Measurements from ENCODE around the gene SLC7A6. TPM values are rescaled to one million over a fixed set of nuclear protein-coding genes. Genes with fewer than 3 reads are reported as not detected.

The SLC7A6 gene
- total and polyA plus RNA-seq, 2 of the 13 experiments (the other 11 are each of a cell fraction or from before 2014, with no cell fraction given) = 35.8 to 70.8 TPM

- TF ChIP-seq E2F5 (CRISPR knock-in tag; conservative IDR thresholded peaks at IDR 0.05) (0 out of 2 replicates have a peak, but pooled peaks have one; percentile 28), ZNF672 (CRISPR knock-in tag; IDR thresholded peaks at IDR 0.05) (no peak), RBAK (CRISPR knock-in tag; IDR thresholded peaks at IDR 0.05) (no peak), SRSF4 (IDR thresholded peaks at IDR 0.05; ENCODE audit: low read depth, low read length, poor library complexity, severe bottlenecking) (no peak), KLF15 (CRISPR knock-in tag; IDR thresholded peaks at IDR 0.05; ENCODE audit: borderline replicate concordance) (0 out of 2 replicates have a peak, but pooled peaks have one; percentile 52), XBP1 (CRISPR knock-in tag; IDR thresholded peaks at IDR 0.05) (no peak; the same call in 1 of the 2 replicates), NFIB (CRISPR knock-in tag; IDR thresholded peaks at IDR 0.05; ENCODE audit: borderline replicate concordance) (no peak), JARID2 (CRISPR knock-in tag; IDR thresholded peaks at IDR 0.05; ENCODE audit: insufficient replicate concordance) (peak; percentile 28), ZNF75D (CRISPR knock-in tag; IDR thresholded peaks at IDR 0.05; ENCODE audit: borderline replicate concordance) (0 out of 2 replicates have a peak, but pooled peaks have one; percentile 42), ARHGAP35 (CRISPR knock-in tag; IDR thresholded peaks at IDR 0.05; ENCODE audit: borderline replicate concordance) (no peak; the same call in none of the 2 replicates), NFAT5 (CRISPR knock-in tag; IDR thresholded peaks at IDR 0.05) (peak; percentile 23), ZNF891 (CRISPR knock-in tag; IDR thresholded peaks at IDR 0.05) (peak; percentile 41; the same call in 1 of the 2 replicates), THAP9 (CRISPR knock-in tag; IDR thresholded peaks at IDR 0.05; ENCODE audit: borderline replicate concordance) (0 out of 2 replicates have a peak, but pooled peaks have one; percentile 46), GATAD1 (CRISPR knock-in tag; IDR thresholded peaks at IDR 0.05) (peak; percentile 40; the same call in 1 of the 2 replicates), NR2F6 (IDR thresholded peaks at IDR 0.05) (no peak), NR2F6 (CRISPR knock-in tag; IDR thresholded peaks at IDR 0.05) (peak; percentile 67; the same call in 1 of the 2 replicates), ZNF562 (CRISPR knock-in tag; IDR thresholded peaks at IDR 0.05; ENCODE audit: borderline replicate concordance) (0 out of 2 replicates have a peak, but pooled peaks have one; percentile 22), KDM2A (CRISPR knock-in tag; IDR thresholded peaks at IDR 0.05; ENCODE audit: borderline replicate concordance, low read depth) (peak; percentile 91), ZNF225 (CRISPR knock-in tag; IDR thresholded peaks at IDR 0.05) (peak; percentile 72; the same call in 1 of the 2 replicates), HOXA3 (CRISPR knock-in tag; IDR thresholded peaks at IDR 0.05) (peak; percentile 52)
These were observed at the start of gene SLC7A6 (continued) for GRCh38 chr16:68264128-68265077.
